Measurements from ENCODE around the gene GPR173. TPM values are rescaled to one million over a fixed set of nuclear protein-coding genes. Genes with fewer than 3 reads are reported as not detected.

Gene GPR173
- total and polyA plus RNA-seq, 2 experiments from 2014 or later: 0.92 to 7.7 TPM

DNA sequence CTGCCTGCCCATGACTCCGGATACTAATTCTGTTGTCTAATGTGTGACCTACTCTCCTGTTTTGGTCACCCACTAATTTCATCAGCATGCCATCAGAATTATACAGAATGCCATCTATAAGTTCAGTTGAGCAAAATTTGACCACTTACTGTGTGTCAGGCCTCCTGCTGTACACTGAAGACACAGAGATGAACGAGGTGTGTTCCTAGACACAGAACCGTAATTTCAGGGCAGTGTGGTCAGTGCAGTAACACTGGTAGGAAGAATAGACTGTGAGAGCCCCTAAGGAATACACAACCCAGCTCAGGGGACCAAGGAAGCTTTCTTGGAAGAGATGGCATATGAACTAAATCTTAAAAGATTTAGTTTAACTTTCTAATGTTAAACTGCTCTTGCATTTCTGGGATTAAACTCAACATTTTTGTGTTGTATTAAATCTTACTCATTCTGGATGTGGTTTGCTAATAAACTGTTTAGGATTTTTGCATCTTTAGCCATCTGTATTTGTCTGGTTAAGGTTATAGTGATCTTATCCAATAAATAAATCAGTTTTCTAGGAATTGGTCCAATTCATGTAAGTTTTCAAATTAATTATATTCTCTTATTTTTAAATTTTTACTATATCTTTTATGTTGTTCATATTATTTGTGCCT is 79.6 kb downstream of the GPR173 start:
- no peaks in the 10 kb centered on the region for H3K4me1 Mint-ChIP-seq
- Histone ChIP-seq H3K27ac (ENCODE audit: low read depth) (no peak overlapping the region), H2AFZ (no peak overlapping the region), H3K4me3 (no peak overlapping the region), H4K20me1 (replicated peaks; ENCODE audit: insufficient read depth) (no peaks in the 10 kb centered on the region), H3K36me3 (ENCODE audit: insufficient read depth) (no peaks in the 10 kb centered on the region), H3K79me2 (replicated peaks; ENCODE audit: insufficient read depth) (no peaks in the 10 kb centered on the region), H3K4me1 (ENCODE audit: insufficient read depth) (no peaks in the 10 kb centered on the region), H3F3A (replicated peaks; ENCODE audit: low read depth) (no peaks in the 10 kb centered on the region), H3K4me2 (no peak overlapping the region), H3K9me2 (ENCODE audit: insufficient read depth) (no peaks in the 10 kb centered on the region), H3K27me3 (ENCODE audit: insufficient read depth) (no peaks in the 10 kb centered on the region)
- peaks cover 5% of the 10 kb centered on the region for H3K27me3 Mint-ChIP-seq (ENCODE audit: insufficient read depth, low read depth, poor library complexity)
- TF ChIP-seq STAT1 (IDR thresholded peaks at IDR 0.05; ENCODE audit: unreplicated experiment) (no peak), EZH2phosphoT487 (IDR thresholded peaks at IDR 0.05; ENCODE audit: unreplicated experiment) (no peak), CREB1 (CRISPR knock-in tag; IDR thresholded peaks at IDR 0.05; ENCODE audit: low read depth) (no peak), EZH2 (IDR thresholded peaks at IDR 0.05; ENCODE audit: low read depth, unreplicated experiment) (no peak), ZNF114 (CRISPR knock-in tag; IDR thresholded peaks at IDR 0.05) (no peak), JUNB (IDR thresholded peaks at IDR 0.05; ENCODE audit: unreplicated experiment) (no peak)
- TF ChIP-seq, protein P1, sequence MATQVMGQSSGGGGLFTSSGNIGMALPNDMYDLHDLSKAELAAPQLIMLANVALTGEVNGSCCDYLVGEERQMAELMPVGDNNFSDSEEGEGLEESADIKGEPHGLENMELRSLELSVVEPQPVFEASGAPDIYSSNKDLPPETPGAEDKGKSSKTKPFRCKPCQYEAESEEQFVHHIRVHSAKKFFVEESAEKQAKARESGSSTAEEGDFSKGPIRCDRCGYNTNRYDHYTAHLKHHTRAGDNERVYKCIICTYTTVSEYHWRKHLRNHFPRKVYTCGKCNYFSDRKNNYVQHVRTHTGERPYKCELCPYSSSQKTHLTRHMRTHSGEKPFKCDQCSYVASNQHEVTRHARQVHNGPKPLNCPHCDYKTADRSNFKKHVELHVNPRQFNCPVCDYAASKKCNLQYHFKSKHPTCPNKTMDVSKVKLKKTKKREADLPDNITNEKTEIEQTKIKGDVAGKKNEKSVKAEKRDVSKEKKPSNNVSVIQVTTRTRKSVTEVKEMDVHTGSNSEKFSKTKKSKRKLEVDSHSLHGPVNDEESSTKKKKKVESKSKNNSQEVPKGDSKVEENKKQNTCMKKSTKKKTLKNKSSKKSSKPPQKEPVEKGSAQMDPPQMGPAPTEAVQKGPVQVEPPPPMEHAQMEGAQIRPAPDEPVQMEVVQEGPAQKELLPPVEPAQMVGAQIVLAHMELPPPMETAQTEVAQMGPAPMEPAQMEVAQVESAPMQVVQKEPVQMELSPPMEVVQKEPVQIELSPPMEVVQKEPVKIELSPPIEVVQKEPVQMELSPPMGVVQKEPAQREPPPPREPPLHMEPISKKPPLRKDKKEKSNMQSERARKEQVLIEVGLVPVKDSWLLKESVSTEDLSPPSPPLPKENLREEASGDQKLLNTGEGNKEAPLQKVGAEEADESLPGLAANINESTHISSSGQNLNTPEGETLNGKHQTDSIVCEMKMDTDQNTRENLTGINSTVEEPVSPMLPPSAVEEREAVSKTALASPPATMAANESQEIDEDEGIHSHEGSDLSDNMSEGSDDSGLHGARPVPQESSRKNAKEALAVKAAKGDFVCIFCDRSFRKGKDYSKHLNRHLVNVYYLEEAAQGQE (IDR thresholded peaks at IDR 0.05; ENCODE audit: unreplicated experiment): no peak
- TF ChIP-seq, protein P2, sequence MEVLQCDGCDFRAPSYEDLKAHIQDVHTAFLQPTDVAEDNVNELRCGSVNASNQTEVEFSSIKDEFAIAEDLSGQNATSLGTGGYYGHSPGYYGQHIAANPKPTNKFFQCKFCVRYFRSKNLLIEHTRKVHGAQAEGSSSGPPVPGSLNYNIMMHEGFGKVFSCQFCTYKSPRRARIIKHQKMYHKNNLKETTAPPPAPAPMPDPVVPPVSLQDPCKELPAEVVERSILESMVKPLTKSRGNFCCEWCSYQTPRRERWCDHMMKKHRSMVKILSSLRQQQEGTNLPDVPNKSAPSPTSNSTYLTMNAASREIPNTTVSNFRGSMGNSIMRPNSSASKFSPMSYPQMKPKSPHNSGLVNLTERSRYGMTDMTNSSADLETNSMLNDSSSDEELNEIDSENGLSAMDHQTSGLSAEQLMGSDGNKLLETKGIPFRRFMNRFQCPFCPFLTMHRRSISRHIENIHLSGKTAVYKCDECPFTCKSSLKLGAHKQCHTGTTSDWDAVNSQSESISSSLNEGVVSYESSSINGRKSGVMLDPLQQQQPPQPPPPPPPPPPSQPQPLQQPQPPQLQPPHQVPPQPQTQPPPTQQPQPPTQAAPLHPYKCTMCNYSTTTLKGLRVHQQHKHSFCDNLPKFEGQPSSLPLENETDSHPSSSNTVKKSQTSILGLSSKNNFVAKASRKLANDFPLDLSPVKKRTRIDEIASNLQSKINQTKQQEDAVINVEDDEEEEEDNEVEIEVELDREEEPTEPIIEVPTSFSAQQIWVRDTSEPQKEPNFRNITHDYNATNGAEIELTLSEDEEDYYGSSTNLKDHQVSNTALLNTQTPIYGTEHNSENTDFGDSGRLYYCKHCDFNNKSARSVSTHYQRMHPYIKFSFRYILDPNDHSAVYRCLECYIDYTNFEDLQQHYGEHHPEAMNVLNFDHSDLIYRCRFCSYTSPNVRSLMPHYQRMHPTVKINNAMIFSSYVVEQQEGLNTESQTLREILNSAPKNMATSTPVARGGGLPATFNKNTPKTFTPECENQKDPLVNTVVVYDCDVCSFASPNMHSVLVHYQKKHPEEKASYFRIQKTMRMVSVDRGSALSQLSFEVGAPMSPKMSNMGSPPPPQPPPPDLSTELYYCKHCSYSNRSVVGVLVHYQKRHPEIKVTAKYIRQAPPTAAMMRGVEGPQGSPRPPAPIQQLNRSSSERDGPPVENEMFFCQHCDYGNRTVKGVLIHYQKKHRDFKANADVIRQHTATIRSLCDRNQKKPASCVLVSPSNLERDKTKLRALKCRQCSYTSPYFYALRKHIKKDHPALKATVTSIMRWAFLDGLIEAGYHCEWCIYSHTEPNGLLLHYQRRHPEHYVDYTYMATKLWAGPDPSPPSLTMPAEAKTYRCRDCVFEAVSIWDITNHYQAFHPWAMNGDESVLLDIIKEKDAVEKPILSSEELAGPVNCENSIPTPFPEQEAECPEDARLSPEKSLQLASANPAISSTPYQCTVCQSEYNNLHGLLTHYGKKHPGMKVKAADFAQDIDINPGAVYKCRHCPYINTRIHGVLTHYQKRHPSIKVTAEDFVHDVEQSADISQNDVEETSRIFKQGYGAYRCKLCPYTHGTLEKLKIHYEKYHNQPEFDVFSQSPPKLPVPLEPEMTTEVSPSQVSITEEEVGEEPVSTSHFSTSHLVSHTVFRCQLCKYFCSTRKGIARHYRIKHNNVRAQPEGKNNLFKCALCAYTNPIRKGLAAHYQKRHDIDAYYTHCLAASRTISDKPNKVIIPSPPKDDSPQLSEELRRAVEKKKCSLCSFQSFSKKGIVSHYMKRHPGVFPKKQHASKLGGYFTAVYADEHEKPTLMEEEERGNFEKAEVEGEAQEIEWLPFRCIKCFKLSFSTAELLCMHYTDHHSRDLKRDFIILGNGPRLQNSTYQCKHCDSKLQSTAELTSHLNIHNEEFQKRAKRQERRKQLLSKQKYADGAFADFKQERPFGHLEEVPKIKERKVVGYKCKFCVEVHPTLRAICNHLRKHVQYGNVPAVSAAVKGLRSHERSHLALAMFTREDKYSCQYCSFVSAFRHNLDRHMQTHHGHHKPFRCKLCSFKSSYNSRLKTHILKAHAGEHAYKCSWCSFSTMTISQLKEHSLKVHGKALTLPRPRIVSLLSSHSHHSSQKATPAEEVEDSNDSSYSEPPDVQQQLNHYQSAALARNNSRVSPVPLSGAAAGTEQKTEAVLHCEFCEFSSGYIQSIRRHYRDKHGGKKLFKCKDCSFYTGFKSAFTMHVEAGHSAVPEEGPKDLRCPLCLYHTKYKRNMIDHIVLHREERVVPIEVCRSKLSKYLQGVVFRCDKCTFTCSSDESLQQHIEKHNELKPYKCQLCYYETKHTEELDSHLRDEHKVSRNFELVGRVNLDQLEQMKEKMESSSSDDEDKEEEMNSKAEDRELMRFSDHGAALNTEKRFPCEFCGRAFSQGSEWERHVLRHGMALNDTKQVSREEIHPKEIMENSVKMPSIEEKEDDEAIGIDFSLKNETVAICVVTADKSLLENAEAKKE (CRISPR knock-in tag; IDR thresholded peaks at IDR 0.05): no peak
- TF ChIP-seq, protein P3, sequence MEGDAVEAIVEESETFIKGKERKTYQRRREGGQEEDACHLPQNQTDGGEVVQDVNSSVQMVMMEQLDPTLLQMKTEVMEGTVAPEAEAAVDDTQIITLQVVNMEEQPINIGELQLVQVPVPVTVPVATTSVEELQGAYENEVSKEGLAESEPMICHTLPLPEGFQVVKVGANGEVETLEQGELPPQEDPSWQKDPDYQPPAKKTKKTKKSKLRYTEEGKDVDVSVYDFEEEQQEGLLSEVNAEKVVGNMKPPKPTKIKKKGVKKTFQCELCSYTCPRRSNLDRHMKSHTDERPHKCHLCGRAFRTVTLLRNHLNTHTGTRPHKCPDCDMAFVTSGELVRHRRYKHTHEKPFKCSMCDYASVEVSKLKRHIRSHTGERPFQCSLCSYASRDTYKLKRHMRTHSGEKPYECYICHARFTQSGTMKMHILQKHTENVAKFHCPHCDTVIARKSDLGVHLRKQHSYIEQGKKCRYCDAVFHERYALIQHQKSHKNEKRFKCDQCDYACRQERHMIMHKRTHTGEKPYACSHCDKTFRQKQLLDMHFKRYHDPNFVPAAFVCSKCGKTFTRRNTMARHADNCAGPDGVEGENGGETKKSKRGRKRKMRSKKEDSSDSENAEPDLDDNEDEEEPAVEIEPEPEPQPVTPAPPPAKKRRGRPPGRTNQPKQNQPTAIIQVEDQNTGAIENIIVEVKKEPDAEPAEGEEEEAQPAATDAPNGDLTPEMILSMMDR (conservative IDR thresholded peaks at IDR 0.05; ENCODE audit: low read depth in 2 of 2): no peak
- TF ChIP-seq, protein P4, sequence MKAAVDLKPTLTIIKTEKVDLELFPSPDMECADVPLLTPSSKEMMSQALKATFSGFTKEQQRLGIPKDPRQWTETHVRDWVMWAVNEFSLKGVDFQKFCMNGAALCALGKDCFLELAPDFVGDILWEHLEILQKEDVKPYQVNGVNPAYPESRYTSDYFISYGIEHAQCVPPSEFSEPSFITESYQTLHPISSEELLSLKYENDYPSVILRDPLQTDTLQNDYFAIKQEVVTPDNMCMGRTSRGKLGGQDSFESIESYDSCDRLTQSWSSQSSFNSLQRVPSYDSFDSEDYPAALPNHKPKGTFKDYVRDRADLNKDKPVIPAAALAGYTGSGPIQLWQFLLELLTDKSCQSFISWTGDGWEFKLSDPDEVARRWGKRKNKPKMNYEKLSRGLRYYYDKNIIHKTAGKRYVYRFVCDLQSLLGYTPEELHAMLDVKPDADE (IDR thresholded peaks at IDR 0.05): no peak
- H3K27ac Mint-ChIP-seq: no peak overlapping the region
- DNase-seq (ENCODE audit: low spot score) (no peak), ATAC-seq (no peak)
- H3K4me3 Mint-ChIP-seq: no peak overlapping the region
- peaks cover 6% of the 10 kb centered on the region; the same call in 1 of the 3 replicates for H3K36me3 Mint-ChIP-seq (ENCODE audit: low read depth)
- peaks cover 4% of the 10 kb centered on the region; the same call in 2 of the 3 replicates for H3K9me3 Mint-ChIP-seq
